H1 (cell line): ENCODE measurements around the gene ST6GALNAC2. TPM values are rescaled to one million over a fixed set of nuclear protein-coding genes. Genes with fewer than 3 reads are reported as not detected.
A peak's percentile ranks its signal among the peaks of the same experiment; 100 is the strongest.

Experiments used
- CTCF ChIA-PET: fragments of 300-600 bp; sonication (Branson Sonifier 250); formaldehyde crosslinking; loops from one replicate; lab custom pipeline; 2021; ENCODE audit not compliant: partially characterized antibody; lab: Charles Lee
- POLR2A ChIA-PET: fragments of 300-600 bp; sonication (Branson Sonifier 250); formaldehyde crosslinking; loops from one replicate; lab custom pipeline; 2021; ENCODE audit warnings: inconsistent platforms; ENCODE audit not compliant: partially characterized antibody; lab: Charles Lee
- DNase-seq, 2 experiments: peaks; one replicate each; pipeline versions ENCODE4 v3.0.0 to v3.0.0-alpha.2; 2010 to 2022; ENCODE audit warnings: low spot score in 2 of 2, low read depth in 1 of 2, mixed read lengths in 1 of 2
- FAIRE-seq: peaks from 2 replicates; lab custom pipeline; 2011; peaks lifted over from hg19 to GRCh38; lab: Jason Lieb, UNC
- H2AFZ ChIP-seq: 2 replicates; pipeline ENCODE4 v1.8.1; 2012; ENCODE audit warnings: low read length, inconsistent platforms
- H2AK5ac ChIP-seq: 2 replicates; pipeline ENCODE4 v1.6.1; 2013; ENCODE audit warnings: low read depth, low read length
- H2BK120ac ChIP-seq: replicated peaks from 2 replicates; pipeline ENCODE3; 2013; ENCODE audit warnings: low read depth, low read length, inconsistent platforms
- H2BK12ac ChIP-seq: 2 replicates; pipeline ENCODE4 v1.6.1; 2013; ENCODE audit warnings: low read depth, low read length
- H2BK15ac ChIP-seq: 2 replicates; pipeline ENCODE4 v1.6.1; 2013; ENCODE audit warnings: low read length
- H2BK20ac ChIP-seq: 2 replicates; pipeline ENCODE4 v1.6.1; 2013; ENCODE audit warnings: low read length
- H2BK5ac ChIP-seq: 2 replicates; pipeline ENCODE4 v1.6.1; 2013; ENCODE audit warnings: low read depth, low read length
- H3K14ac ChIP-seq: 2 replicates; pipeline ENCODE4 v1.6.1; 2013; ENCODE audit warnings: inconsistent platforms; ENCODE audit not compliant: insufficient read length
- H3K18ac ChIP-seq: 2 replicates; pipeline ENCODE4 v1.6.1; 2013; ENCODE audit warnings: low read length; ENCODE audit errors: extremely low read depth
- H3K23ac ChIP-seq: 2 replicates; pipeline ENCODE4 v1.6.1; 2013; ENCODE audit warnings: inconsistent platforms; ENCODE audit not compliant: insufficient read length
- H3K23me2 ChIP-seq: 2 replicates; pipeline ENCODE4 v1.6.1; 2013; ENCODE audit warnings: low read depth, low read length
- H3K27ac ChIP-seq: 2 replicates; pipeline ENCODE4 v1.6.1; 2011; ENCODE audit warnings: low read depth, low read length, inconsistent platforms
- H3K27me3 ChIP-seq, 4 experiments: replicated peaks in 1 of 4; 1 replicate in 1 of 4; 2 replicates in 3 of 4; pipeline versions ENCODE4 v1.6.1 to v1.8.1; 2011 to 2013; ENCODE audit warnings: low read length in 3 of 4, mild to moderate bottlenecking in 3 of 4, inconsistent platforms in 2 of 4, mixed read lengths in 2 of 4, moderate library complexity in 1 of 4; ENCODE audit not compliant: control insufficient read depth in 3 of 4, insufficient read depth in 3 of 4; ENCODE audit errors: extremely low read depth in 1 of 4
- H3K36me3 ChIP-seq, 4 experiments: 2 replicates each; pipeline versions ENCODE4 v1.6.1 to v1.8.1; 2011 to 2013; ENCODE audit warnings: mild to moderate bottlenecking in 4 of 4, low read length in 3 of 4, moderate library complexity in 2 of 4, control low read depth in 1 of 4, inconsistent platforms in 1 of 4; ENCODE audit not compliant: insufficient read depth in 4 of 4, control insufficient read depth in 2 of 4
- H3K4ac ChIP-seq: replicated peaks from 2 replicates; pipeline ENCODE3; 2013; ENCODE audit warnings: low read length, low read depth, mixed read lengths, inconsistent platforms; ENCODE audit not compliant: insufficient read length
- H3K4me1 ChIP-seq, 4 experiments: replicated peaks in 1 of 4; 1 replicate in 1 of 4; 2 replicates in 3 of 4; pipeline versions ENCODE4 v1.6.1 to v1.8.1; 2011 to 2013; ENCODE audit warnings: low read length in 3 of 4, inconsistent platforms in 2 of 4, mixed read lengths in 1 of 4; ENCODE audit not compliant: insufficient read depth in 4 of 4, control insufficient read depth in 3 of 4
- H3K4me2 ChIP-seq, 2 experiments: 2 replicates each; pipeline versions ENCODE4 v1.6.1 to v1.8.1; 2011 to 2013; ENCODE audit warnings: low read depth in 2 of 2, low read length in 2 of 2, control low read depth in 1 of 2, inconsistent platforms in 1 of 2, mild to moderate bottlenecking in 1 of 2; ENCODE audit not compliant: insufficient read depth in 1 of 2
- H3K4me3 ChIP-seq, 4 experiments: fragments of 200-600, 300-600 bp in 1 of 4; sonication (generic), shearing (Covaris generic), sonication (Bioruptor Twin) in 1 of 4; 2 replicates each; pipeline versions ENCODE4 v1.5.1 to v1.8.1; 2011 to 2016; ENCODE audit warnings: low read length in 4 of 4, low read depth in 3 of 4, control low read depth in 2 of 4, inconsistent platforms in 2 of 4, mild to moderate bottlenecking in 2 of 4, mixed read lengths in 1 of 4, moderate library complexity in 1 of 4; ENCODE audit not compliant: insufficient read depth in 2 of 4; ENCODE audit errors: extremely low read depth in 1 of 4
- H3K56ac ChIP-seq: replicated peaks from 2 replicates; pipeline ENCODE3; 2013; ENCODE audit warnings: low read depth, mild to moderate bottlenecking, mixed read lengths, low read length, inconsistent platforms; ENCODE audit not compliant: insufficient read length
- H3K79me1 ChIP-seq: 2 replicates; pipeline ENCODE4 v1.6.1; 2013; ENCODE audit warnings: low read depth, low read length, control low read depth
- H3K79me2 ChIP-seq, 2 experiments: 2 replicates each; pipeline versions ENCODE4 v1.6.1 to v1.8.1; 2012 to 2013; ENCODE audit warnings: low read length in 2 of 2, mild to moderate bottlenecking in 2 of 2, inconsistent platforms in 1 of 2; ENCODE audit not compliant: insufficient read depth in 2 of 2, control insufficient read depth in 1 of 2
- H3K9ac ChIP-seq, 4 experiments: replicated peaks in 1 of 4; 1 replicate in 1 of 4; 2 replicates in 3 of 4; pipeline versions ENCODE4 v1.6.1 to v1.8.1; 2011 to 2013; ENCODE audit warnings: low read depth in 3 of 4, low read length in 3 of 4, control low read depth in 2 of 4, mild to moderate bottlenecking in 2 of 4, moderate library complexity in 2 of 4, inconsistent platforms in 1 of 4; ENCODE audit errors: extremely low read depth in 1 of 4
- H3K9me3 ChIP-seq, 2 experiments: 2 replicates each; pipeline versions ENCODE4 v1.6.1 to v1.8.1; 2012 to 2013; ENCODE audit warnings: mild to moderate bottlenecking in 2 of 2, moderate library complexity in 2 of 2, control low read depth in 1 of 2, inconsistent platforms in 1 of 2, low read depth in 1 of 2, low read length in 1 of 2, mixed read lengths in 1 of 2; ENCODE audit not compliant: insufficient read depth in 2 of 2
- H4K20me1 ChIP-seq, 2 experiments: replicated peaks in 1 of 2; 2 replicates each; pipeline versions ENCODE3 to v1.8.1; 2011 to 2013; ENCODE audit warnings: inconsistent platforms in 2 of 2, low read length in 2 of 2, mild to moderate bottlenecking in 1 of 2; ENCODE audit not compliant: insufficient read depth in 2 of 2, control insufficient read depth in 1 of 2
- H4K5ac ChIP-seq: 2 replicates; pipeline ENCODE4 v1.6.1; 2013; ENCODE audit warnings: low read length, low read depth, mixed read lengths, inconsistent platforms; ENCODE audit not compliant: insufficient read length
- H4K8ac ChIP-seq: 2 replicates; pipeline ENCODE4 v1.8.0; 2013; ENCODE audit warnings: mild to moderate bottlenecking, moderate library complexity, low read length, inconsistent platforms; ENCODE audit not compliant: insufficient read depth; ENCODE audit errors: extremely low read depth
- H4K91ac ChIP-seq: replicated peaks from 2 replicates; pipeline ENCODE3; 2013; ENCODE audit warnings: low read length, mixed read lengths, inconsistent platforms; ENCODE audit not compliant: insufficient read length
- CTCF ChIP-seq, 3 experiments: IDR thresholded peaks; 1 replicate in 2 of 3; 2 replicates in 1 of 3; pipeline versions ENCODE4 v1.5.1 to v1.6.1; 2011; ENCODE audit warnings: low read length in 3 of 3, mild to moderate bottlenecking in 3 of 3, inconsistent platforms in 2 of 3, low read depth in 1 of 3, moderate library complexity in 1 of 3; ENCODE audit not compliant: insufficient read depth in 1 of 3; ENCODE audit errors: control extremely low read depth in 1 of 3
- POLR2A ChIP-seq, 2 experiments: IDR thresholded peaks; 1 replicate in 1 of 2; 2 replicates in 1 of 2; pipeline ENCODE4 v1.6.1; 2011; ENCODE audit warnings: low read depth in 2 of 2, low read length in 2 of 2, mild to moderate bottlenecking in 2 of 2; ENCODE audit errors: control extremely low read depth in 1 of 2
- POLR2AphosphoS5 ChIP-seq: IDR thresholded peaks from 2 replicates; pipeline ENCODE4 v1.6.1; 2011; ENCODE audit warnings: low read depth, low read length
- RBBP5 ChIP-seq: IDR thresholded peaks from 2 replicates; pipeline ENCODE4 v1.7.1; 2012; ENCODE audit warnings: low read depth, mild to moderate bottlenecking, inconsistent platforms, low read length, moderate library complexity, borderline replicate concordance
- SIN3A ChIP-seq, 2 experiments: IDR thresholded peaks in 1 of 2; conservative IDR thresholded peaks in 1 of 2; 2 replicates each; pipeline ENCODE4 v1.6.1; 2011 to 2012; ENCODE audit warnings: low read length in 2 of 2, improper control_type of control experiment in 1 of 2, low read depth in 1 of 2, mild to moderate bottlenecking in 1 of 2
- TAF7 ChIP-seq: optimal IDR thresholded peaks from 2 replicates; pipeline ENCODE3; 2011; ENCODE audit warnings: low read depth, mild to moderate bottlenecking, inconsistent platforms, low read length, moderate library complexity, borderline replicate concordance
- WGBS, 2 experiments: shearing (Covaris generic) in 1 of 2; methylation state at CpG; one replicate each; pipeline versions ENCODE4 v1.1.6 to v1.1.7; 2013 to 2015; ENCODE audit warnings: low lambda C conversion rate in 2 of 2, mixed read lengths in 2 of 2, inconsistent platforms in 1 of 2, low coverage in 1 of 2, missing lambda C conversion rate in 1 of 2; ENCODE audit not compliant: insufficient replicate concordance in 2 of 2, insufficient coverage in 1 of 2, insufficient read length in 1 of 2; ENCODE audit errors: extremely low coverage in 1 of 2, missing lambda C conversion rate in 1 of 2; 5-methylcytosine and 5-hydroxymethylcytosine counted together
- polyA plus RNA-seq, 7 experiments: library from polyadenylated mRNA; depleted of rRNA in 3 of 7; stranded (reverse) in 5 of 7; unstranded in 2 of 7; fragments of >200 nt in 5 of 7; fragments of 200-250 nt in 2 of 7; gene quantifications; 1 replicate in 5 of 7; 2 replicates in 1 of 7; 4 replicates in 1 of 7; pipeline versions ENCODE4 v1.2.1 to v1.2.3, GENCODE V29; 2011 to 2013; ENCODE audit warnings: missing spikeins in 2 of 7, mixed read lengths in 2 of 7
- total RNA-seq: library from RNA; stranded (reverse); fragmentation: NEBNext Ultra II Directional; extraction: Animal tissue kit (Norgen Biotek cat#: 25700); gene quantifications from 2 replicates; pipeline ENCODE4 v1.2.1, GENCODE V29; 2021

Gene ST6GALNAC2
- total and polyA plus RNA-seq, 2 of the 8 experiments (the other 6 are each of a cell fraction or from before 2014, with no cell fraction given), result 0.09 TPM; not detected in 1

- no peak overlapping the region for H3K18ac ChIP-seq
- H3K79me1 ChIP-seq, result no peaks in the 10 kb centered on the region
- H3K4me2 ChIP-seq, result no peak overlapping the region
- ChIA-PET CTCF (interaction anchor here (0.6 to 15.6 kb wide), 34 partner anchors 8 to 271 kb away, joined by 3 to 260 read pairs (median 6); partner anchors contain the start of genes AANAT, CYGB and RHBDF2), POLR2A (interaction anchor here (1.2 to 3.7 kb wide), 4 partner anchors 12 to 21 kb away, joined by 4 to 27 read pairs (median 5); no protein-coding TSS in a partner anchor)
- H4K91ac ChIP-seq, result no peak overlapping the region
- H2BK12ac ChIP-seq, result no peak overlapping the region
- H2BK5ac ChIP-seq, result 0 out of 2 replicates have a peak overlapping the region, but pooled peaks have one; percentile 50
- no peak overlapping the region for H4K5ac ChIP-seq
- no peak overlapping the region for H3K27ac ChIP-seq
- H3K36me3 ChIP-seq, result no peaks in the 10 kb centered on the region
- H4K8ac ChIP-seq, result no peak overlapping the region
- H3K14ac ChIP-seq, result no peak overlapping the region
- H2BK20ac ChIP-seq, result no peak overlapping the region
- H2BK15ac ChIP-seq, result no peak overlapping the region
- no peaks in the 10 kb centered on the region; a peak in 1 of 4 replicates for H3K79me2 ChIP-seq
- no peak overlapping the region for H2AFZ ChIP-seq
- H4K20me1 ChIP-seq, result peaks cover 0 to 7% of the 10 kb centered on the region in 2 experiments
- peaks cover 6% of the 10 kb centered on the region; the same call in 1 of the 2 replicates for H3K23me2 ChIP-seq
- FAIRE-seq (no peak), DNase-seq (no peak)
- peaks cover 4 to 34% (median 10%) of the 10 kb centered on the region in 4 experiments for H3K4me1 ChIP-seq
- no peak overlapping the region for H2AK5ac ChIP-seq
- H3K9me3 ChIP-seq, result no peaks in the 10 kb centered on the region
- H3K4me3 ChIP-seq, result no peak overlapping the region
- TF ChIP-seq RBBP5 (no peak), CTCF (IDR thresholded peaks at IDR 0.05; ENCODE audit: control extremely low read depth in 1 of 3, insufficient read depth in 1 of 3, low read depth in 1 of 3, low read length in 3 of 3) (no peak), POLR2A (IDR thresholded peaks at IDR 0.05; ENCODE audit: control extremely low read depth in 1 of 2, low read depth in 2 of 2, low read length in 2 of 2) (no peak), SIN3A (conservative IDR thresholded peaks at IDR 0.05 in 1 of 2, IDR thresholded peaks at IDR 0.05 in 1 of 2; ENCODE audit: low read depth in 1 of 2, low read length in 2 of 2) (no peak), POLR2AphosphoS5 (no peak), TAF7 (no peak)
- no peak overlapping the region for H3K23ac ChIP-seq
- 78% methylated on average over 13 of the region's 13 CpGs; no CpG with 5 or more reads in 1 of the 2 experiments for WGBS, 2 experiments
- no peak overlapping the region for H3K4ac ChIP-seq
- H2BK120ac ChIP-seq, result no peak overlapping the region
- H3K9ac ChIP-seq, result no peak overlapping the region
- H3K56ac ChIP-seq, result no peak overlapping the region
- H3K27me3 ChIP-seq, result no peaks in the 10 kb centered on the region; a peak in 1 of 7 replicates
Observed at GRCh38 chr17:76545918-76546555, 39.6 kb downstream of the ST6GALNAC2 start.
